ENCODE data around the gene FAM83D. TPM values are rescaled to one million over a fixed set of nuclear protein-coding genes. Genes with fewer than 3 reads are reported as not detected.

The FAM83D gene
- total RNA-seq, 1 experiment from 2014 or later = 48.1 TPM

DNA sequence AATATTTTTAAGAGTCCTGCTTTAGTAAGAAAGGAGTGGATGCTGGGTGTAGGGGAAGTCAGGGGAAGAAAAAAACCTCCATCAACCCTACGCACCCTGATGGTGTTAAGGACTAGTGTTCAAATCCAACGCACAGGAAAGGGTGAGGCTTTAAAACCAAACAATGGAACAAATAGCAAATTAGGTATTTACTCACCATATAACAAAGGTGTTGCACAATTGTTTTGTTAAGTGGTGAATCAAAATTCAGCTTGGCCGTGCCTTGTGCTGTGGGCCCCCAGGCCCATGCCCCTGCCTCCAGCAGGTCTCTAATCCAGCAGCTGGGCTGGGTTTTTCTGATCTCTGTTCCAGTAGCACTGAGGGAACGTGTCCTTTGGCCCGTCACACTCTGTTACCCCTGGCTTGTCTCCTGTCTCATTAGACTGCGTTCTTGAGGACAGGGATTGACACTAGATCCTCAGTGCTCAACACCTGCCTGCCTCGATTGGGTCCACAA lies 11.8 kb downstream of the FAM83D start:
- peaks cover 29 to 67% (median 58%) of the 10 kb centered on the region in 3 experiments; a peak in 6 of 7 replicates for H3K36me3 Mint-ChIP-seq (ENCODE audit: insufficient read depth in 1 of 3, low read depth in 3 of 3)
- H4K8ac ChIP-seq (replicated peaks; ENCODE audit: insufficient read length, low read depth, low read length) = no peak overlapping the region
- no peaks in the 10 kb centered on the region for H3K23me2 ChIP-seq (ENCODE audit: insufficient read length, low read depth, low read length, poor library complexity, severe bottlenecking)
- H3K4me1 Mint-ChIP-seq = peaks cover 18 to 24% of the 10 kb centered on the region in 2 experiments
- H3K18ac ChIP-seq (ENCODE audit: insufficient read length, low read depth, low read length) = no peak overlapping the region
- no peak overlapping the region for H3K4me3 Mint-ChIP-seq
- no peak overlapping the region for H2AK5ac ChIP-seq (ENCODE audit: insufficient read length, low read length)
- H3T11ph ChIP-seq (ENCODE audit: low read length) = no peak overlapping the region
- no peaks in the 10 kb centered on the region for H3K9me3 ChIP-seq (ENCODE audit: control insufficient read depth, low read depth, low read length)
- H3K9ac ChIP-seq (ENCODE audit: extremely low read depth, insufficient read length, low read length) = no peak overlapping the region
- peaks cover 12% of the 10 kb centered on the region for H3K79me1 ChIP-seq (ENCODE audit: insufficient read depth, low read depth, low read length, poor library complexity, severe bottlenecking)
- no peak overlapping the region for H3K4me2 ChIP-seq (ENCODE audit: insufficient read depth, insufficient read length, low read length)
- H2BK15ac ChIP-seq (ENCODE audit: low read depth, low read length) = no peak overlapping the region
- TF ChIP-seq, protein P1, sequence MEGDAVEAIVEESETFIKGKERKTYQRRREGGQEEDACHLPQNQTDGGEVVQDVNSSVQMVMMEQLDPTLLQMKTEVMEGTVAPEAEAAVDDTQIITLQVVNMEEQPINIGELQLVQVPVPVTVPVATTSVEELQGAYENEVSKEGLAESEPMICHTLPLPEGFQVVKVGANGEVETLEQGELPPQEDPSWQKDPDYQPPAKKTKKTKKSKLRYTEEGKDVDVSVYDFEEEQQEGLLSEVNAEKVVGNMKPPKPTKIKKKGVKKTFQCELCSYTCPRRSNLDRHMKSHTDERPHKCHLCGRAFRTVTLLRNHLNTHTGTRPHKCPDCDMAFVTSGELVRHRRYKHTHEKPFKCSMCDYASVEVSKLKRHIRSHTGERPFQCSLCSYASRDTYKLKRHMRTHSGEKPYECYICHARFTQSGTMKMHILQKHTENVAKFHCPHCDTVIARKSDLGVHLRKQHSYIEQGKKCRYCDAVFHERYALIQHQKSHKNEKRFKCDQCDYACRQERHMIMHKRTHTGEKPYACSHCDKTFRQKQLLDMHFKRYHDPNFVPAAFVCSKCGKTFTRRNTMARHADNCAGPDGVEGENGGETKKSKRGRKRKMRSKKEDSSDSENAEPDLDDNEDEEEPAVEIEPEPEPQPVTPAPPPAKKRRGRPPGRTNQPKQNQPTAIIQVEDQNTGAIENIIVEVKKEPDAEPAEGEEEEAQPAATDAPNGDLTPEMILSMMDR (conservative IDR thresholded peaks at IDR 0.05) = no peak
- no peaks in the 10 kb centered on the region for H3K9me3 Mint-ChIP-seq
- no peak overlapping the region for H2BK5ac ChIP-seq (ENCODE audit: insufficient read length, low read length)
- H4K5ac ChIP-seq (ENCODE audit: insufficient read length, low read depth, low read length) = no peak overlapping the region
- no peaks in the 10 kb centered on the region for H3K27me3 Mint-ChIP-seq (ENCODE audit: low read depth)
- peaks cover 3% of the 10 kb centered on the region; the same call in 1 of the 2 replicates for H3K4me1 ChIP-seq (ENCODE audit: insufficient read depth, low read length)
- no peak overlapping the region for H3K56ac ChIP-seq (ENCODE audit: insufficient read length, low read depth, low read length)
- WGBS (ENCODE audit: extremely low coverage, insufficient read length, low lambda C conversion rate) = no CpG with 5 or more reads among the region's 7 CpGs
- no peak overlapping the region for H3K27ac ChIP-seq (ENCODE audit: insufficient read length, low read depth, low read length)
- H2BK20ac ChIP-seq (ENCODE audit: low read depth, low read length, poor library complexity, severe bottlenecking) = no peak overlapping the region
- H3K27me3 ChIP-seq (ENCODE audit: insufficient read depth, low read length) = no peaks in the 10 kb centered on the region
- H2BK12ac ChIP-seq (ENCODE audit: insufficient read length, low read depth, low read length) = no peak overlapping the region
- no peak overlapping the region for H3K4ac ChIP-seq (ENCODE audit: low read depth, low read length)
- H3K23ac ChIP-seq (ENCODE audit: insufficient read length, low read depth, low read length) = no peak overlapping the region
- H4K20me1 ChIP-seq (ENCODE audit: control insufficient read depth, insufficient read depth, insufficient read length) = no peaks in the 10 kb centered on the region
- no peak for DNase-seq
- peak overlapping the region in 1 of 3 experiments; percentile 74; a peak in 2 of 7 replicates for H3K27ac Mint-ChIP-seq
- no peak overlapping the region for H4K91ac ChIP-seq (ENCODE audit: insufficient read length, low read depth, low read length)
- H3K14ac ChIP-seq (ENCODE audit: insufficient read depth, low read length) = no peak overlapping the region; the same call in 1 of the 2 replicates
- H2BK120ac ChIP-seq (ENCODE audit: low read depth, low read length, poor library complexity, severe bottlenecking) = no peak overlapping the region
- H3K79me2 ChIP-seq (ENCODE audit: insufficient read depth, low read length) = peaks cover 32% of the 10 kb centered on the region; the same call in 1 of the 2 replicates
- no peak overlapping the region for H2AFZ ChIP-seq (ENCODE audit: low read length)
